ENCODE measurements around the gene SHISA2.

SHISA2 gene

GRCh38 chr13:26037302-26037701, 14.5 kb downstream of the SHISA2 start:
- H3K4me2 ChIP-seq (ENCODE audit: low read depth, low read length), result no peak overlapping the region
- no peak for DNase-seq
- H3K27me3 ChIP-seq (replicated peaks; ENCODE audit: insufficient read depth, low read length), result no peaks in the 10 kb centered on the region
- H3K27ac ChIP-seq (ENCODE audit: low read length), result no peak overlapping the region
- no peak overlapping the region for H3K4me3 ChIP-seq (ENCODE audit: low read length)
- H2AFZ ChIP-seq (ENCODE audit: low read length), result no peak overlapping the region
- TF ChIP-seq CTCF (IDR thresholded peaks at IDR 0.05; ENCODE audit: low read length), result peak; percentile 31; the same call in 1 of the 2 replicates
- no peak for TF ChIP-seq EZH2phosphoT487 (IDR thresholded peaks at IDR 0.05; ENCODE audit: low read length)
- TF ChIP-seq EZH2 (optimal IDR thresholded peaks at IDR 0.05; ENCODE audit: low read depth, low read length), result no peak
- no peaks in the 10 kb centered on the region for H3K79me2 ChIP-seq (ENCODE audit: low read length)
- no peaks in the 10 kb centered on the region for H3K36me3 ChIP-seq (replicated peaks; ENCODE audit: insufficient read depth, low read length)
- H3F3A ChIP-seq (ENCODE audit: insufficient read depth, low read length), result no peaks in the 10 kb centered on the region
- H3K9me2 ChIP-seq (replicated peaks; ENCODE audit: insufficient read depth, low read length), result no peaks in the 10 kb centered on the region
- no peak overlapping the region for H3K9ac ChIP-seq (ENCODE audit: low read length)
- no peaks in the 10 kb centered on the region for H3K4me1 ChIP-seq (ENCODE audit: low read length)
- H3K9me3 ChIP-seq (replicated peaks; ENCODE audit: insufficient read depth, low read length), result no peaks in the 10 kb centered on the region
- no peaks in the 10 kb centered on the region for H4K20me1 ChIP-seq (ENCODE audit: insufficient read depth, low read length)

GRCh38 chr13:26036383-26036782, 15.4 kb downstream of the SHISA2 start:
- H3K4me1 ChIP-seq (ENCODE audit: low read length), result no peaks in the 10 kb centered on the region
- DNase-seq, result no peak
- no peak overlapping the region for H3K9ac ChIP-seq (ENCODE audit: low read length)
- no peaks in the 10 kb centered on the region for H3K9me2 ChIP-seq (replicated peaks; ENCODE audit: insufficient read depth, low read length)
- H3K79me2 ChIP-seq (ENCODE audit: low read length), result no peaks in the 10 kb centered on the region
- no peaks in the 10 kb centered on the region for H3K27me3 ChIP-seq (replicated peaks; ENCODE audit: insufficient read depth, low read length)
- no peak overlapping the region for H2AFZ ChIP-seq (ENCODE audit: low read length)
- H3K4me2 ChIP-seq (ENCODE audit: low read depth, low read length), result no peak overlapping the region
- H3K36me3 ChIP-seq (replicated peaks; ENCODE audit: insufficient read depth, low read length), result no peaks in the 10 kb centered on the region
- no peak overlapping the region for H3K4me3 ChIP-seq (ENCODE audit: low read length)
- TF ChIP-seq EZH2 (optimal IDR thresholded peaks at IDR 0.05; ENCODE audit: low read depth, low read length) (no peak), CTCF (IDR thresholded peaks at IDR 0.05; ENCODE audit: low read length) (no peak), EZH2phosphoT487 (IDR thresholded peaks at IDR 0.05; ENCODE audit: low read length) (no peak)
- no peaks in the 10 kb centered on the region for H3K9me3 ChIP-seq (replicated peaks; ENCODE audit: insufficient read depth, low read length)
- H4K20me1 ChIP-seq (ENCODE audit: insufficient read depth, low read length), result no peaks in the 10 kb centered on the region
- H3K27ac ChIP-seq (ENCODE audit: low read length), result no peak overlapping the region
- H3F3A ChIP-seq (ENCODE audit: insufficient read depth, low read length), result no peaks in the 10 kb centered on the region

GRCh38 chr13:26034018-26034417, 17.8 kb downstream of the SHISA2 start:
- DNase-seq, result no peak
- TF ChIP-seq EZH2 (optimal IDR thresholded peaks at IDR 0.05; ENCODE audit: low read depth, low read length), result no peak
- no peak for TF ChIP-seq EZH2phosphoT487 (IDR thresholded peaks at IDR 0.05; ENCODE audit: low read length)
- no peak for TF ChIP-seq CTCF (IDR thresholded peaks at IDR 0.05; ENCODE audit: low read length)
- Histone ChIP-seq H3K9ac (ENCODE audit: low read length) (no peak overlapping the region), H3K27me3 (replicated peaks; ENCODE audit: insufficient read depth, low read length) (no peaks in the 10 kb centered on the region), H2AFZ (ENCODE audit: low read length) (no peak overlapping the region), H3K4me2 (ENCODE audit: low read depth, low read length) (no peak overlapping the region), H3K36me3 (replicated peaks; ENCODE audit: insufficient read depth, low read length) (no peaks in the 10 kb centered on the region), H3F3A (ENCODE audit: insufficient read depth, low read length) (no peaks in the 10 kb centered on the region), H3K9me2 (replicated peaks; ENCODE audit: insufficient read depth, low read length) (no peaks in the 10 kb centered on the region), H3K4me1 (ENCODE audit: low read length) (no peaks in the 10 kb centered on the region), H3K79me2 (ENCODE audit: low read length) (no peaks in the 10 kb centered on the region), H3K27ac (ENCODE audit: low read length) (no peak overlapping the region), H3K4me3 (ENCODE audit: low read length) (no peak overlapping the region), H3K9me3 (replicated peaks; ENCODE audit: insufficient read depth, low read length) (no peaks in the 10 kb centered on the region), H4K20me1 (ENCODE audit: insufficient read depth, low read length) (no peaks in the 10 kb centered on the region)
